ENCODE results near the gene EEIG2. TPM values are rescaled to one million over a fixed set of nuclear protein-coding genes. Genes with fewer than 3 reads are reported as not detected.

The EEIG2 gene
- total and polyA plus RNA-seq, 2 donors (not counting 3 experiments of a cell fraction or from before 2014, with no cell fraction given), result 2.5 to 7.2 TPM

DNA sequence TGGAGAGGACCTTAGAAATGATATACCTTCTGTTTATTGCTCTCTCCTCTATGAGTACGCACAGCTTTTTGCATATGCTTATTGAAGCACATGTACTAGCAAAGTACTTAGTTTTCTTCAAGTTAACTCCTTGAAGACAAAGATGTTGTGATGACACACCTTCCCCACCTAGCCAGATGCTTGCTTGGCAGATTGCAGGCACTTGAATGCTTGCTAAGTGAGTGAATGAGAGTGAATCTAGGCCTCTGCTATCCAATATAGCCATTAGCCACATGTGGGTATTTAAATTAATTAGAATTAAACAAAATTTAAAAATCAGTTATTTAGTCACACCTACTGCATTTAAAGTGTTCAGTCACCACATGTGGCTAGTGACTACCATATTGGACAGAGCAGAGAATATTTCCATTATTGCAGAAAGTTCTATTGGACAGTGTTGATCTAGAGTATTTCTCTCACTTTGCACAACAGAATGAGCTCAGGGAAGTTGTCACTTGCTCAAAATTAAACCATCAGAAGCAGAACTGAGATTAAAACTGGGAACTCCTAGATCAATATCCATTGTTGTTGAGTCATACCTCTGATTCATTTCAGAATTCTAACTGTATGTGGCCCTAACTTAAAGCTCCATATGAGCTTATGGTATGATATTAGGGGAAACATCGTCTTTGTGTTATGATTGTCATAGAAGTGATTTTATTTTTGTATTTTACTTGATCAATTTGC is 8.6 kb upstream of the EEIG2 start:
- peaks cover 3 to 17% of the 10 kb centered on the region in 2 experiments for H3K27me3 ChIP-seq (ENCODE audit: control insufficient read depth in 2 of 2, insufficient read depth in 2 of 2, low read length in 2 of 2)
- H3K79me2 ChIP-seq (ENCODE audit: control insufficient read depth, insufficient read depth, low read length), result no peaks in the 10 kb centered on the region
- intact Hi-C loops (cut with micrococcal nuclease) (no loop called here), dilution Hi-C loops (cut with MboI; ENCODE audit: extremely low pct_ligation_motif_present, low sequenced_read_pairs) (no loop called here)
- H3K36me3 ChIP-seq (ENCODE audit: control insufficient read depth in 2 of 2, extremely low read depth in 1 of 2, insufficient read depth in 2 of 2, low read length in 2 of 2), result no peaks in the 10 kb centered on the region
- DNase-seq (ENCODE audit: low read depth, low spot score), result no peak
- no peak overlapping the region for H2AFZ ChIP-seq (ENCODE audit: low read depth, low read length)
- no peaks in the 10 kb centered on the region for H3K9me3 ChIP-seq (replicated peaks; ENCODE audit: control insufficient read depth, insufficient read depth, low read length)
- no peak overlapping the region for H3K4me3 ChIP-seq (replicated peaks in 1 of 3; ENCODE audit: insufficient read depth in 1 of 3, low read depth in 1 of 3, low read length in 3 of 3)
- no peaks in the 10 kb centered on the region for H3K9me1 ChIP-seq (replicated peaks; ENCODE audit: control insufficient read depth, extremely low read depth, insufficient read depth, low read length)
- H3K27ac ChIP-seq (ENCODE audit: insufficient read depth, low read depth, low read length), result no peak overlapping the region
- FAIRE-seq, result no peak
- CTCF ChIA-PET, result interaction anchor here (1.4 to 4.0 kb wide), 2 partner anchors 9 to 92 kb away, joined by 4 to 19 read pairs; partner anchors contain the start of gene EEIG2
- no peak overlapping the region for H3K9ac ChIP-seq (replicated peaks; ENCODE audit: extremely low read depth, insufficient read depth, low read length)
- no peaks in the 10 kb centered on the region for H4K20me1 ChIP-seq (replicated peaks; ENCODE audit: control insufficient read depth, extremely low read depth, insufficient read depth, low read length)
- no TSS peak for BruUV-seq (replicated peaks)
- POLR2A ChIA-PET, result no interaction called here
- H3K4me1 ChIP-seq (ENCODE audit: control insufficient read depth, extremely low read depth, insufficient read depth, low read length), result no peaks in the 10 kb centered on the region
- no peak overlapping the region for H3K4me2 ChIP-seq (ENCODE audit: insufficient read depth, low read length)
- TF ChIP-seq MAX (IDR thresholded peaks at IDR 0.05; ENCODE audit: insufficient read depth, insufficient read length) (no peak), JUN (IDR thresholded peaks at IDR 0.05; ENCODE audit: borderline replicate concordance, insufficient read depth, insufficient read length, low read depth) (no peak), MYC (IDR thresholded peaks at IDR 0.05; ENCODE audit: low read depth, low read length) (no peak), GATA2 (IDR thresholded peaks at IDR 0.05; ENCODE audit: insufficient read depth, insufficient read length, low read depth, low read length) (no peak), FOS (IDR thresholded peaks at IDR 0.05; ENCODE audit: borderline replicate concordance, insufficient read depth, low read length) (no peak), POLR2AphosphoS5 (IDR thresholded peaks at IDR 0.05; ENCODE audit: insufficient read depth, low read depth, low read length) (no peak), EZH2 (IDR thresholded peaks at IDR 0.05; ENCODE audit: borderline replicate concordance, low read depth, low read length, severe bottlenecking) (no peak), POLR2A (IDR thresholded peaks at IDR 0.05; ENCODE audit: low read depth, low read length) (no peak), CTCF (IDR thresholded peaks at IDR 0.05; ENCODE audit: extremely low read depth in 1 of 2, insufficient read depth in 1 of 2, low read depth in 1 of 2, low read length in 2 of 2) (no peak)

Data from endothelial cell of umbilical vein (primary cell).